ENCODE data around the gene TRIM66.

GRCh38 chr11:8692417-8692816 is 10.0 kb upstream of the TRIM66 start:
- TF ChIP-seq EZH2phosphoT487 (IDR thresholded peaks at IDR 0.05; ENCODE audit: low read depth, severe bottlenecking, unreplicated experiment) = no peak
- TF ChIP-seq CTCF (IDR thresholded peaks at IDR 0.05; ENCODE audit: poor library complexity) = no peak
- TF ChIP-seq EZH2 (IDR thresholded peaks at IDR 0.05; ENCODE audit: borderline replicate concordance) = no peak

All from hepatocyte (in vitro differentiated cells).